Iris pigment epithelial cell (primary cell): ENCODE measurements around the gene ABCG1.
"Not testable (repeated sequence)": the region's sequence is repeated elsewhere in the genome, so short reads cannot be mapped to it uniquely, and the experiment has no call there.

Source experiments
- DNase-seq: peaks from one replicate; pipeline ENCODE4 v3.0.0-alpha.2; 2011; ENCODE audit warnings: low read depth

ABCG1 gene

GRCh38 chr21:42218836-42219605 lies at the start of gene ABCG1:
Gene ABCG1, plus strand, starts transcription at chr21:42219140. Its CDS starts 123 bp downstream, at chr21:42219263.
- peak; percentile 13 for DNase-seq

GRCh38 chr21:42169758-42170157 lies 49.2 kb upstream of the ABCG1 start:
- no peak for DNase-seq

- no peak for DNase-seq
Measured at GRCh38 chr21:42171091-42172053, 47.6 kb upstream of the ABCG1 start.

GRCh38 chr21:42172596-42173483 lies 46.1 kb upstream of the ABCG1 start:
- no peak for DNase-seq

- DNase-seq, result no peak
Measured at GRCh38 chr21:42174173-42174572, 44.8 kb upstream of the ABCG1 start.

GRCh38 chr21:42175110-42175710 lies 43.7 kb upstream of the ABCG1 start:
- DNase-seq, result peak; percentile 15

GRCh38 chr21:42176859-42177258 lies 42.1 kb upstream of the ABCG1 start:
- DNase-seq, result no peak

GRCh38 chr21:42179316-42179715 lies 39.6 kb upstream of the ABCG1 start:
- DNase-seq, result no peak

GRCh38 chr21:42180001-42180400 lies 38.9 kb upstream of the ABCG1 start:
- DNase-seq, result not testable (repeated sequence)

GRCh38 chr21:42182713-42183371 lies 36.1 kb upstream of the ABCG1 start:
- no peak for DNase-seq

GRCh38 chr21:42183374-42184266 lies 35.3 kb upstream of the ABCG1 start:
- DNase-seq, result no peak

GRCh38 chr21:42186591-42186990 lies 32.3 kb upstream of the ABCG1 start:
- DNase-seq, result no peak

GRCh38 chr21:42187976-42188653 lies 30.8 kb upstream of the ABCG1 start:
- DNase-seq, result peak; percentile 38

- no peak for DNase-seq
Measured at GRCh38 chr21:42188663-42189062, 30.3 kb upstream of the ABCG1 start.

GRCh38 chr21:42189431-42189830 lies 29.5 kb upstream of the ABCG1 start:
- DNase-seq, result no peak

GRCh38 chr21:42189860-42190485 lies 29.0 kb upstream of the ABCG1 start:
- DNase-seq, result no peak

GRCh38 chr21:42190486-42190863 lies 28.5 kb upstream of the ABCG1 start:
- no peak for DNase-seq

GRCh38 chr21:42191064-42191463 lies 27.9 kb upstream of the ABCG1 start:
- DNase-seq, result no peak
